ENCODE results near the gene SLFN13. TPM values are rescaled to one million over a fixed set of nuclear protein-coding genes. Genes with fewer than 3 reads are reported as not detected.
"Not testable (repeated sequence)": the region's sequence is repeated elsewhere in the genome, so short reads cannot be mapped to it uniquely, and the experiment has no call there.

Gene SLFN13
- total and polyA plus RNA-seq, 4 donors, result 5.2 to 39.1 (median 12.9) TPM

DNA sequence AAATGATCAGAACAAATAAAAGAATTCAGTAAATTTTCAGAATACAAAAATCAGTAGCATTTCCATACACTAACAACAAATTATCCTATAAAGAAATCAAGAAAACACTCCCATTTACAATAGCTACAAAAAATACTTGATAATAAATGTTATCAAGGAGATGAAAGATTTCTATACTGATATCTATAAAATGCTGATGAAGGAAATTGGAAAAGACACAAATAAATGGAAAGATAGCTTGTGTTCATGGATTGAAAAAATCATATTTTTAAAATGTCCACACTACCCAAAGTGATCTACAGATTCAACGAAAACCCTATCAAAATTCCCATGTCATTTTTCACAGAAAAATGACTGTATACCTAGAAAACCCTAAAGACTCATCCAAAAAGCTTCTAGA is 34.3 kb downstream of the SLFN13 start:
- Histone ChIP-seq H3K27me3 (ENCODE audit: control insufficient read depth in 3 of 3, insufficient read depth in 3 of 3, low read length in 2 of 3) (peaks cover 0 to 5% (median 0%) of the 10 kb centered on the region in 3 donors), H3K36me3 (ENCODE audit: control insufficient read depth in 4 of 4, insufficient read depth in 4 of 4, low read length in 4 of 4) (peaks cover 0 to 38% (median 25%) of the 10 kb centered on the region in 4 donors), H3K9me3 (ENCODE audit: control insufficient read depth in 4 of 4, insufficient read depth in 3 of 4, low read length in 3 of 4) (peaks cover 0 to 4% (median 3%) of the 10 kb centered on the region in 4 donors), H3K27ac (ENCODE audit: low read depth in 1 of 2, low read length in 1 of 2) (no peak overlapping the region), H3K4me3 (no peak overlapping the region), H3K4me1 (ENCODE audit: control insufficient read depth in 5 of 5, insufficient read depth in 5 of 5, low read length in 5 of 5) (no peaks in the 10 kb centered on the region), H3K9ac (ENCODE audit: insufficient read depth in 1 of 2, low read length in 2 of 2) (no peak overlapping the region)
- DNase-seq, result no peak
- TF ChIP-seq, protein P1, sequence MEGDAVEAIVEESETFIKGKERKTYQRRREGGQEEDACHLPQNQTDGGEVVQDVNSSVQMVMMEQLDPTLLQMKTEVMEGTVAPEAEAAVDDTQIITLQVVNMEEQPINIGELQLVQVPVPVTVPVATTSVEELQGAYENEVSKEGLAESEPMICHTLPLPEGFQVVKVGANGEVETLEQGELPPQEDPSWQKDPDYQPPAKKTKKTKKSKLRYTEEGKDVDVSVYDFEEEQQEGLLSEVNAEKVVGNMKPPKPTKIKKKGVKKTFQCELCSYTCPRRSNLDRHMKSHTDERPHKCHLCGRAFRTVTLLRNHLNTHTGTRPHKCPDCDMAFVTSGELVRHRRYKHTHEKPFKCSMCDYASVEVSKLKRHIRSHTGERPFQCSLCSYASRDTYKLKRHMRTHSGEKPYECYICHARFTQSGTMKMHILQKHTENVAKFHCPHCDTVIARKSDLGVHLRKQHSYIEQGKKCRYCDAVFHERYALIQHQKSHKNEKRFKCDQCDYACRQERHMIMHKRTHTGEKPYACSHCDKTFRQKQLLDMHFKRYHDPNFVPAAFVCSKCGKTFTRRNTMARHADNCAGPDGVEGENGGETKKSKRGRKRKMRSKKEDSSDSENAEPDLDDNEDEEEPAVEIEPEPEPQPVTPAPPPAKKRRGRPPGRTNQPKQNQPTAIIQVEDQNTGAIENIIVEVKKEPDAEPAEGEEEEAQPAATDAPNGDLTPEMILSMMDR (IDR thresholded peaks at IDR 0.05; ENCODE audit: control extremely low read depth, extremely low read depth), result no peak
- no peak for ATAC-seq (ENCODE audit: insufficient read depth, low FRiP score)
- WGBS, 2 donors, result 96 to 100% methylated on average over 1 of the region's 1 CpG

DNA sequence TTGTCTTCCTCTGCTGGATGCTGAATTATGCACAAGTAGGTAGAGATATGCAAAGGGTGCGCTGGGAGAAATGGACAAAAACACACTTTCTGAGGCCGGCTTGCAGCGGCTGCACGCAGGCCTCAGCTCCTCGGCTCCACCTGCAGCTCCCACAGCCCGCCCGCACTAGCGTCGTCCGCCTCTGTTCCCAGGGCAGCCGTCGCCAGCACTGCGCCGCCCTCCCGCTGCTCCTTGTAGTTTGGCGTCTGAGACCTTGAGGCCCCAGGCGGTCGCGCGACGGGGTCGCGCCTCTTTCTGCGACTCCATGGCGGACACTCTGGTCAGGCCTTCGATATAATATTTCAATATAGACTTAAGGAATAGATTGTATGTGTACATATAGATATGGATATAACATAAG is 41.0 kb downstream of the SLFN13 start:
- H3K9ac ChIP-seq (ENCODE audit: insufficient read depth in 1 of 2, low read length in 2 of 2), result no peak overlapping the region
- 89 to 93% methylated on average over 22 to 26 of the region's 26 CpGs for WGBS, 2 donors
- H3K27ac ChIP-seq (ENCODE audit: low read depth in 1 of 2, low read length in 1 of 2), result no peak overlapping the region
- ATAC-seq (ENCODE audit: insufficient read depth, low FRiP score) (no peak), DNase-seq (no peak)
- no peaks in the 10 kb centered on the region for H3K4me1 ChIP-seq (ENCODE audit: control insufficient read depth in 5 of 5, insufficient read depth in 5 of 5, low read length in 5 of 5)
- no peak overlapping the region for H3K4me3 ChIP-seq
- TF ChIP-seq, protein P1 (IDR thresholded peaks at IDR 0.05; ENCODE audit: control extremely low read depth, extremely low read depth), result no peak
- peaks cover 0 to 3% (median 0%) of the 10 kb centered on the region in 4 donors for H3K9me3 ChIP-seq (ENCODE audit: control insufficient read depth in 4 of 4, insufficient read depth in 3 of 4, low read length in 3 of 4)
- H3K27me3 ChIP-seq (ENCODE audit: control insufficient read depth in 3 of 3, insufficient read depth in 3 of 3, low read length in 2 of 3), result peaks cover 0 to 5% (median 0%) of the 10 kb centered on the region in 3 donors
- H3K36me3 ChIP-seq (ENCODE audit: control insufficient read depth in 4 of 4, insufficient read depth in 4 of 4, low read length in 4 of 4), result peaks cover 0 to 31% (median 20%) of the 10 kb centered on the region in 4 donors

- Histone ChIP-seq H3K36me3 (ENCODE audit: control insufficient read depth in 4 of 4, insufficient read depth in 4 of 4, low read length in 4 of 4) (peaks cover 0 to 29% (median 17%) of the 10 kb centered on the region in 4 donors), H3K9me3 (ENCODE audit: control insufficient read depth in 4 of 4, insufficient read depth in 3 of 4, low read length in 3 of 4) (peaks cover 0 to 3% (median 0%) of the 10 kb centered on the region in 4 donors), H3K27ac (ENCODE audit: low read depth in 1 of 2, low read length in 1 of 2) (no peak overlapping the region), H3K9ac (ENCODE audit: insufficient read depth in 1 of 2, low read length in 2 of 2) (no peak overlapping the region), H3K4me1 (ENCODE audit: control insufficient read depth in 5 of 5, insufficient read depth in 5 of 5, low read length in 5 of 5) (no peaks in the 10 kb centered on the region), H3K4me3 (no peak overlapping the region), H3K27me3 (ENCODE audit: control insufficient read depth in 3 of 3, insufficient read depth in 3 of 3, low read length in 2 of 3) (peaks cover 0 to 9% (median 0%) of the 10 kb centered on the region in 3 donors)
- DNase-seq (no peak), ATAC-seq (ENCODE audit: insufficient read depth, low FRiP score) (no peak)
- TF ChIP-seq, protein P1 (IDR thresholded peaks at IDR 0.05; ENCODE audit: control extremely low read depth, extremely low read depth), result no peak
- 83 to 86% methylated on average over 1 of the region's 1 CpG for WGBS, 2 donors
These were observed 42.0 kb downstream of the SLFN13 start for GRCh38 chr17:35406568-35406967.

DNA sequence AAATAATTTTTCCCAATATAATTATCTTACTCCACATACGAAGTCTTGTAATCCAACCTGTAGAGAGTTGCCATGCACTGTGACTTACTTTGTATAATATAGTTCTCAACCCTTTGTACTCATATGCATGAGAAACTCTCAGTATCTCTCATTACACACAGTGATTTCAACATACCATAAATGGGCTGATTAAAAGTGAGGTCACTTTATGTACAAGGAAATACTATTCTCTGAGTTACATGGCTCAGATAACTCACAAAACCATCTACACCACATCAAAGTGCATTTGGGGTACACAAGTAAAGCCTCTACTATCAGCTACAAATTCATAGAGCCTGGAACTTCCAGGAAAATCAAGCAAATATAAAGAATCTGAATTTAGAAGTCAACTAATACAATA is 44.2 kb downstream of the SLFN13 start:
- TF ChIP-seq, protein P1 (IDR thresholded peaks at IDR 0.05; ENCODE audit: control extremely low read depth, extremely low read depth), result no peak
- Histone ChIP-seq H3K27ac (ENCODE audit: low read depth in 1 of 2, low read length in 1 of 2) (no peak overlapping the region), H3K4me1 (ENCODE audit: control insufficient read depth in 5 of 5, insufficient read depth in 5 of 5, low read length in 5 of 5) (no peaks in the 10 kb centered on the region), H3K9ac (ENCODE audit: insufficient read depth in 1 of 2, low read length in 2 of 2) (no peak overlapping the region), H3K4me3 (no peak overlapping the region), H3K27me3 (ENCODE audit: control insufficient read depth in 3 of 3, insufficient read depth in 3 of 3, low read length in 2 of 3) (peaks cover 0 to 12% (median 0%) of the 10 kb centered on the region in 3 donors), H3K36me3 (ENCODE audit: control insufficient read depth in 4 of 4, insufficient read depth in 4 of 4, low read length in 4 of 4) (peaks cover 0 to 15% (median 6%) of the 10 kb centered on the region in 4 donors), H3K9me3 (ENCODE audit: control insufficient read depth in 4 of 4, insufficient read depth in 3 of 4, low read length in 3 of 4) (no peaks in the 10 kb centered on the region)
- WGBS, 2 donors, result 96 to 100% methylated on average over 1 of the region's 1 CpG
- ATAC-seq (ENCODE audit: insufficient read depth, low FRiP score) (no peak), DNase-seq (no peak)

GRCh38 chr17:35393783-35394182 is 54.8 kb downstream of the SLFN13 start:
- H3K9me3 ChIP-seq (ENCODE audit: control insufficient read depth in 4 of 4, insufficient read depth in 3 of 4, low read length in 3 of 4); DNase-seq: not testable (repeated sequence)

More at GRCh38 chr17:35393783-35394182, 54.8 kb downstream of the SLFN13 start:
- ATAC-seq (ENCODE audit: insufficient read depth, low FRiP score); H3K27me3 ChIP-seq (ENCODE audit: control insufficient read depth in 3 of 3, insufficient read depth in 3 of 3, low read length in 2 of 3); H3K4me3 ChIP-seq; H3K36me3 ChIP-seq (ENCODE audit: control insufficient read depth in 4 of 4, insufficient read depth in 4 of 4, low read length in 4 of 4); H3K4me1 ChIP-seq (ENCODE audit: control insufficient read depth in 5 of 5, insufficient read depth in 5 of 5, low read length in 5 of 5); H3K27ac ChIP-seq (ENCODE audit: low read depth in 1 of 2, low read length in 1 of 2); H3K9ac ChIP-seq (ENCODE audit: insufficient read depth in 1 of 2, low read length in 2 of 2): not testable (repeated sequence)
- whole genome bisulfite sequencing, 2 donors, result 88 to 94% methylated on average over 13 of the region's 13 CpGs
